SU-DHL-6 (cell line): ENCODE data around the gene GRIN2A.

Experiments used
- H2AFZ ChIP-seq: fragments of 200-600 bp; sonication (generic); 2 replicates; pipeline ENCODE4 v1.6.1; 2014; ENCODE audit warnings: low read depth, mild to moderate bottlenecking, moderate library complexity, mixed read lengths, antibody characterized with exemption, low read length; ENCODE audit not compliant: severe bottlenecking
- H3F3A ChIP-seq: fragments of 200-600 bp; shearing (Covaris generic); 2 replicates; pipeline ENCODE4 v1.6.0; 2016; ENCODE audit warnings: antibody characterized with exemption, mild to moderate bottlenecking; ENCODE audit not compliant: insufficient read depth
- H3K27ac ChIP-seq: fragments of 200-600 bp; sonication (generic); 2 replicates; pipeline ENCODE4 v1.5.1; 2016; ENCODE audit warnings: low read depth, mild to moderate bottlenecking, low read length, moderate library complexity, mixed read lengths
- H3K27me3 ChIP-seq: fragments of 200-600 bp; sonication (generic), shearing (Covaris generic); 2 replicates; pipeline ENCODE4 v1.6.0; 2014; ENCODE audit warnings: mild to moderate bottlenecking, low read length
- H3K36me3 ChIP-seq: fragments of 200-600 bp; sonication (generic); 2 replicates; pipeline ENCODE4 v1.6.1; 2014; ENCODE audit warnings: mild to moderate bottlenecking, low read length, mixed read lengths
- H3K4me2 ChIP-seq: fragments of 300-600, 200-600 bp; shearing (Covaris generic), sonication (generic); 2 replicates; pipeline ENCODE4 v1.6.0; 2014; ENCODE audit warnings: low read length, low read depth, mild to moderate bottlenecking; ENCODE audit not compliant: poor library complexity, severe bottlenecking
- H3K4me3 ChIP-seq: fragments of 200-600 bp; sonication (generic); 2 replicates; pipeline ENCODE4 v1.5.1; 2014; ENCODE audit warnings: antibody characterized with exemption, low read length, mild to moderate bottlenecking, mixed read lengths; ENCODE audit not compliant: insufficient read depth, poor library complexity, severe bottlenecking
- H3K79me2 ChIP-seq: fragments of 200-600 bp; sonication (generic); 2 replicates; pipeline ENCODE4 v1.6.1; 2014; ENCODE audit warnings: mild to moderate bottlenecking, low read length, moderate library complexity; ENCODE audit not compliant: insufficient read depth
- H3K9ac ChIP-seq: fragments of 200-600 bp; sonication (generic); 2 replicates; pipeline ENCODE4 v1.7.0; 2014; ENCODE audit warnings: mild to moderate bottlenecking, low read length
- H3K9me2 ChIP-seq: fragments of 200-600 bp; sonication (generic); replicated peaks from 2 replicates; pipeline ENCODE4 v1.6.1; 2014; ENCODE audit warnings: low read length; ENCODE audit not compliant: insufficient read depth
- H3K9me3 ChIP-seq: fragments of 200-600 bp; sonication (generic); 2 replicates; pipeline ENCODE4 v1.6.1; 2014; ENCODE audit warnings: low read length, mixed read lengths; ENCODE audit not compliant: insufficient read depth
- H4K20me1 ChIP-seq: fragments of 200-600 bp; sonication (generic); 2 replicates; pipeline ENCODE4 v1.6.1; 2014; ENCODE audit warnings: low read depth, mild to moderate bottlenecking, antibody characterized with exemption, low read length, moderate library complexity, mixed read lengths
- CTCF ChIP-seq: fragments of 200-600 bp; sonication (generic); IDR thresholded peaks from one replicate; pipeline ENCODE4 v1.5.1; 2017; ENCODE audit warnings: antibody characterized with exemption, mild to moderate bottlenecking, low read length, moderate library complexity; ENCODE audit not compliant: insufficient read depth, poor library complexity, severe bottlenecking
- EZH2phosphoT487 ChIP-seq: fragments of 200-600 bp; sonication (generic), shearing (Covaris generic); conservative IDR thresholded peaks from 2 replicates; pipeline ENCODE4 v1.6.1; 2018; ENCODE audit warnings: mild to moderate bottlenecking, antibody characterized with exemption, low read length, moderate library complexity, mixed read lengths

The GRIN2A gene

DNA sequence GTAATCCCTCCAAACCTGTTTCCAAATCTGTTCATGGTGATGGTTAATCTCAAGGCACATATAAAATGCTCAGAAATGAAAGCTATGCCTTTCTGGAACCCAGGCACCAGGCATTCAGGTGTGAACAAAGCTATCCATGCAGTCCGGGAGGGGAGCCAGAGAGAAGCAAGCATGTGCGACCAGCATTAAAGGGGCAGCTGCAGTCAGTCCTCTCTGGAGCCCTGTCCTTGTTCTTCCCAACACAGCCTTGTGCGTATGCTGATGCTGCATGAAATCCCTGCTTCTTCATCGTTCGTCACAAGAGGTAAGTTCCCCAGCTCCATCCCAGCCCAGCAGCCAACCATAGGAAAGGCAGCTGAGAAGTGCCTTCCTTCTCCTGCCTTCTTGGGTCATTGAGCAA is 148.7 kb downstream of the GRIN2A start:
- no peaks in the 10 kb centered on the region for H4K20me1 ChIP-seq

DNA sequence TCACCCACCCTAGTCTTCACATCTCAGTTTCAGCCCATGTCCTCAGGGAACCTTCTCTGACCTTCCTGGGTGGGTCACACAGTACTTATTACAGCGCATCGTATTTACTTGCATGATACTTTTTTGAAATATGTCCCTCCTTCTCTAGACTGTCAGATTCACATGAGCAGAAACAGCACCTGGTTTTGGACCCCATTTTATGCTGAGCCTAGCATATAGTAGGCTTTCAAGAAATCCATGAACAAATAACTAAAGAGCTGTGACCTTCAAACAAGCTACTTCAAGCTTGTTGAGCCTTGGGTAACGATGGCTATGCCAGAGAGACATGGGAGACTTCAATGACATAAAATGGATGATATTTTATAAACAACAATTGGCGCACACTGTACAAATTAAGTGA is 150.3 kb downstream of the GRIN2A start:
- TF ChIP-seq EZH2phosphoT487 (no peak), CTCF (no peak)

More for the DNA sequence above, 148.7 kb downstream of the GRIN2A start:
- Histone ChIP-seq H3K27ac (no peak overlapping the region), H3K4me3 (no peak overlapping the region), H3F3A (no peaks in the 10 kb centered on the region), H3K9me3 (no peaks in the 10 kb centered on the region), H3K79me2 (no peaks in the 10 kb centered on the region), H3K9ac (no peak overlapping the region), H3K4me2 (no peak overlapping the region), H2AFZ (no peak overlapping the region), H3K9me2 (no peaks in the 10 kb centered on the region), H3K36me3 (no peaks in the 10 kb centered on the region), H3K27me3 (no peaks in the 10 kb centered on the region)
- no peak for TF ChIP-seq CTCF
- TF ChIP-seq EZH2phosphoT487 = no peak

DNA sequence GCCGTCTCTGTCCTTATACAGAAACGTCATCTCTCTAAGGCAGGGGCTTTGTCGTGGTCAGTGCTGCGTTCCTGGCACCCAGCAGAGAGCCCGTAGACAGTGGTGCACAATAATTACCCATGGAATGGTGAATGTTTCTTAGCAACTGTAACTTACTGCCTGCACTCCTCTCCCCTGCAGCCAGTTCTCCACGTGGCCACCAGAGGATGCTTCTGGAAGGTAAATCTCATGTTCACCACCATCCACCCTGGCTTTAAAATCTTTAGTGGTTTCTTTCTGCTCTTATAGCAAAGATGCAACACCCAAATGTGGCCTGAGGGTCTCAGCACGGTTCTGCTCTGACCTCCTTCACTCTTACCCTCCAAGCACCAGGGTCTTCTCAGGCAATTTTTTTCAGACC is 150.8 kb downstream of the GRIN2A start:
- Histone ChIP-seq H3K9me3 (no peaks in the 10 kb centered on the region), H3K27me3 (no peaks in the 10 kb centered on the region), H3K27ac (no peak overlapping the region), H3F3A (no peaks in the 10 kb centered on the region), H3K9ac (no peak overlapping the region), H4K20me1 (no peaks in the 10 kb centered on the region), H2AFZ (no peak overlapping the region), H3K79me2 (no peaks in the 10 kb centered on the region), H3K4me2 (no peak overlapping the region), H3K9me2 (no peaks in the 10 kb centered on the region), H3K36me3 (no peaks in the 10 kb centered on the region), H3K4me3 (no peak overlapping the region)
- TF ChIP-seq CTCF = no peak
- TF ChIP-seq EZH2phosphoT487 = no peak

More for the DNA sequence above, 150.3 kb downstream of the GRIN2A start:
- H3K27me3 ChIP-seq = no peaks in the 10 kb centered on the region
- H3K36me3 ChIP-seq = no peaks in the 10 kb centered on the region
- no peak overlapping the region for H3K4me2 ChIP-seq
- no peaks in the 10 kb centered on the region for H3K9me3 ChIP-seq
- H2AFZ ChIP-seq = no peak overlapping the region
- no peak overlapping the region for H3K4me3 ChIP-seq
- no peaks in the 10 kb centered on the region for H3K9me2 ChIP-seq
- no peaks in the 10 kb centered on the region for H3F3A ChIP-seq
- no peak overlapping the region for H3K27ac ChIP-seq
- H3K79me2 ChIP-seq = no peaks in the 10 kb centered on the region
- no peaks in the 10 kb centered on the region for H4K20me1 ChIP-seq
- no peak overlapping the region for H3K9ac ChIP-seq

DNA sequence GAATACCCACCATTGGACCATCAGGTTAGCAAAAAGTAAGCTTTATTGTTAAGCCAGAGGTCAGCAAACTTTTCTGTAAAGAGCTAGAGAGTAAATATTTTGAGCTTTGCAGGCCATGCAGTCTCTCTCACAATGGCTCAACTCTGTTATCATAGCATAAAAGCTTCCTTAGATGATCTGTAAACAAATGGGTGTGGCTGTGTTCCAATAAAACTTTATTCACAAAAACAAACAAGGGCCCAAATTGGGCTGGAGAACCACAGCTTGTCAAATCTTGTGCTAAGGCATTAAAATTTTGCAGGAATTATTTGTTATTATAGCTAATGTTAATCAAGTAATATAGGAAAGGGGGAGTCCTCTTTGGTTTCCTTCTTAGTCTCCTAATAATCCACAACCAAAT is 153.6 kb downstream of the GRIN2A start:
- TF ChIP-seq EZH2phosphoT487 = no peak
- TF ChIP-seq CTCF = no peak
- Histone ChIP-seq H3K79me2 (no peaks in the 10 kb centered on the region), H4K20me1 (no peaks in the 10 kb centered on the region), H2AFZ (no peak overlapping the region), H3K4me3 (no peak overlapping the region), H3K36me3 (no peaks in the 10 kb centered on the region), H3F3A (no peaks in the 10 kb centered on the region), H3K9ac (no peak overlapping the region), H3K9me3 (no peaks in the 10 kb centered on the region), H3K9me2 (no peaks in the 10 kb centered on the region), H3K27me3 (no peaks in the 10 kb centered on the region), H3K27ac (no peak overlapping the region), H3K4me2 (no peak overlapping the region)
